HG03565 (cell line): ENCODE results near the gene ENDOV.

ENCODE experiments used
- ATAC-seq: cut with Tn5 transposase; IDR thresholded peaks from one replicate; pipeline ENCODE4 v1.9.1; 2021; ENCODE audit warnings: mild to moderate bottlenecking, moderate library complexity; ENCODE audit not compliant: unreplicated experiment

Gene ENDOV

DNA sequence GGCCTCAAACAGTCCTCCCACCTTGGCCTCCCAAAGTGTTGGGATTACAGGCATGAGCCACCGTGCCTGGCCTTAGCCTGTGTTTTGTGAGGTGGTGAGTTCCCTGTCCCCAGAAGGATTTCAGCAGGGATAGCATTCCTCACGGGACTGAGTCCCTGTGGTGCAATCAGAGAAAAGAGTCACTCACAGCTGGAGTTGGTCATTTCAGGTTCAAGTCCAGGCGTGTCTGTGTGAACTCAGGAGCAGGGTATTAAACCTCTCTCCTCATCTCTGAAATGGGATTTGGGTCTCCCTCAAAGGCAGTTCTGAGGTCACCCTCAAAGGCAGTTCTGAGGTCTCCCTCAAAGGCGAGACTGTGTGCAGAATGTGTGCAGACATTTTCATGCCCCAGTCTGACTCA is 32.8 kb downstream of the ENDOV start:
- ATAC-seq, result no peak

DNA sequence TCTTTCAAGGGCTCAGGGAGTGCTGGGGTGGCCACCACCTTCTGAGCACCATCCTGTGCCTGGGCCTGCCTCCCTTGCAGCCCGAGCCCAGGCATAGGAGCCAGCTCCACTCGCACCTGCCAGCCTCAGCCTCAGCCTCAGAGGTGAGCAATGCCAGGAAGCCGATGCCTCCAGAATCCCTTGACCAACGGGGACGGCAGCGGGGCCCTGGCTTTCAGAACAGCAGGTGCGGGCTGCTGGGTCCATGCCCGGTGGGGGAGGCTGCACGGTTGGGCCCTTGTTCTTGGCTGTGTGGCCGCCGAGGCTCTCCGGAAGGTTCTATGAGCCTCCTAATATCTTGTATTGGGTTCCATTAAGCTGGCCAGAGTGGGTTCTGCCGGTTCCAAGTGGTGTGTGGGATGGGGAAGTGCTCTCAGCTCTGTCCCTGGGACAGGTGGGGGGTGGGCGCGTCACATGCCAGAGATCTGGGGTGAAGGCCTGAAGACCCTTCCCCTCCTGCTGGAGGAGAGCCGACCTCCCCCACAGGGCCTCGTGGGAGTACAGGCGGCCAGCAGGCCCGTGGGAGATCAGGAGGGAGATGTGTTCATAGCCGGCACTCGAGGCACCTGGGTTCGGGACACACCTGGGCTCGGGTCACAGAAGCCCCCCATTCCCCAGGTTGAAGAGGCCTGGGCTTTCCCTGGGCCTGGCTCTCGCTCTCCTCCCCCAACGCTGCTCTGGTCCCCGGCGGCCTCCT is 34.4 kb downstream of the ENDOV start:
- no peak for ATAC-seq

DNA sequence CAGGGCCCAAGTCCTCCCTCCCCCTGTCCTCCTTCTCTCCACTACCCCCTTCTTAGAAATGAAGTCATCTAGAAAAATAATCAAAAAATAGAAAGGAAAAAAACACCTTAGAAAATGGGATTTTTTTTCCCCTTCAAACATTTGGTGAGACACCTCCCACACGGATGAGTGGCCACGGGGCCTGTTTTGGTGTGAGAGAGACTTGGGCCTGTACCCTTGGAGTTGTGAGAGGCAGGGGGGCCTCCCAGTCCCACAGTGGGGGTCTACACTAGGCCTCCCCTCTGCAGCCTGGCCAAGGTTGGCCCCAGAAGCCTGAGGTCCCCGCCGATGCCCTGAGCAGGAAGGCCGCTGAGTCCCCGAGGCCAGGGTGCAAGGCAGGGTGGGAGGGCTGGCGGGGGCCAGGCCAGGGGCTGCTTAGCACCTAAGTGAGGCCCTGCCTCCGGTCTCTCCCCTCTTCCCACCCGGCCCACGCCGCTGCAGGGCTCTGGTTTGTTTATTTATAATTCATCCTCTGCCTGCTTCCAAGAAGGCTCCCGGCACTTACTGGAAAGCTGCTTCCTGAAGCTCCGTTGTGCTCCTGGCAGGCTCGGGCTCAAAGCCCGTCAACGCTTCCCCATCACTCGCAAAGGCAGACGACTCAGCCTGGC is 35.1 kb downstream of the ENDOV start:
- no peak for ATAC-seq

DNA sequence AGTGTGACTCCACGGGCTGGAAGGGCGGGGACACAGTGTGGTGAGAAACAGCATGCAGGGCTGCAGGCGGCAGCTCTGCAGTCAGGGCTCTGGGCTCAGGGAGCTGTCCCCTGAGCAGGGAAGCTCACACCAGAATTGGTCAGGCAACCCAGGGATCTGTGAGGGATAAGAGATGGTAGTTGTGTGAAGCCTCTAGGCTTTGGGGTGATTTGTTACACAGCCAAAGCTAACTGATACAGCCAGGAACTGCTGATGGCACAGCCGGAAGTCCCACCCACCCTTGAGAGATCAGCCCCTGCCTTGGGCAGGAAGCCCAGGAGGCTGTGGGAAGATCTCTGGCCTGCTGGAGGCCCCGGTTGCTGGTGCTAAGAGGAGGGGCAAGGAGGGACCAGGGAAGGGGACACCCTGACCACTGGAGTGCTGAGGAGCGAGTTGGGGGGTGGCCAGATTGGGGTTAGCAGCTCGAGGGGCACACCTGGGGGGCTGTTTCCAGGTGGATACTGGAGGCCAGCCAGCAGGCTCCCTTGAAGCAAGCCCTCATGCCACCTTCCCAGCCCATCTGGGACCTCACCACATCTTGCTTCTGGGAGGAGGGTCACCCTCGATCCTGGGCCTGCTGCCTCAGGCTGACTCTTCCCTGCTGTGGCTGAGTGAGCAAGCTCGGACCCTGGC is 36.3 kb downstream of the ENDOV start:
- no peak for ATAC-seq

DNA sequence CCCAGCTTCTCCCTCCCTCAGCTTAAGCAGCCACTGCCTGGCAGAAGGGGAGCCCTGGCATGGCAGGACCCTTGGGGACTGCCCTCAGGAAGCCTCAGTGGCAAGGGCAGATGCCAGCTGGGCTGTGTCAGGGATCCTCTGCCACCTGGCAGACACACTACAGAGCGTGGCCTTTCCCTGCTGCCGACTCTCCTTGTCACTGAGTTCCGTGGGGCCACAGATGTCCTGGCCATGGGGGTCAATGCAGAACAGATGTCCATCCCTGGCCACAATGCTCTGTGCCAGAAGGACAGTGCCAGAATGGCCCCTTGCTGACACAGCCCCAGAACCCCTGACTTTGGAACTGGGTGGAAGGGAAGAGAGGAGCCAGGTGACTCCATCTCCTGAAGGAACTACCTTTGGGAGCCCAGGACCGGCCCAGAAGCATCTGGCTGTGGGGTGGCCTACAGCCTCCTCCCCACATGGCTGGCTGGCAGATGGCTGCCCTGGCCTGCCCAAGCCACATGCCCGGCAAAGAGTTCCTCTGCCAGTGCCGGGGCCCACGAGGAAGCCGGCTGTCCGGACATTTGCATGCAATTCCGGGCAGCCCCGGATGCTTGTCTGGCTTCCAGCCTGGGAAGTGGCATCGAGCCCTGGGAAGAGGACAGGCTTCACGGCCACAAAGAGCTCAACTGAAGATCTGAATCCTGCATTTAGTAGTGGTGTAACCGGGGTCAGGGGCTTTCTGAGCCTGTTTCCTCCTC is 37.4 kb downstream of the ENDOV start:
- ATAC-seq, result no peak

DNA sequence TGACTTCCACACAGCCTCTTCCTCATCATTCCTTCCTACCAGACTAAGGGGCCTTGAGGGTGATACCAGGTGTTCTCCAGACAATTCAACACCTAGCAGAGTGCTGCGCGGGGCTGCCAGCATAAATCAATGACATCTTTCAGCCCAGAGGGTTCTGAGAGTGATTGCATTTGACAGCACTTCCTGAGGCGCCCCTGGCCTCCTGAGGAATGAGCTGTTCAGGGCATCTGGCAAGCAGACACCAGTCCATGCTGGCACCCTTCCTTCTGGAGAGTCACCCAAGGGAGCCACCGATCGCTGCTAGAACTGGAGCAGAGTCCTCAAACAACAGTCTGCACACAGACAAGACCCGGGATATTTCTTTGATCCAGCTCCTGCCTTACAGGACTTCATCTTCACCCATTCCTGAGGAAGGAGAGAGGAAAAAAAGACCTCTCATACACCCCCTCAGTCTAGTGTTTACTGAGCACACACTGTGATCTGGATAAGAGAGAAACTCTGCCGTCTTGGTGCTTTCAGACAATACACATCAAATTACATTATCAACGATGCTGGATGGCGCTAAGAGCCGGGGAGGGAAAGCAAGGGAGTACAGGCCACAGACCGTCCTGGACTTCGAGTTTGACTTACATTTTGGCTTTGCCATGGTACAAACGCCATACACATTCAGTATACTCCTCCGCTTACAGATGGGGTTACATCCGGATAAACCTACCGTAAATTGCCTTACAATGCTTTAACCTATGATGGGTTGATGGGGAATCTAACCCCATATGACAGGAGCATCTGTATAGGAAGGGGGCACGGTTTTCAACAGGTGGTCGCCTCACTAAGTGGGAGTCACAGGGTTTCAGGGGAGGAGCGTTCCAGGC is 38.4 kb downstream of the ENDOV start:
- ATAC-seq, result no peak

DNA sequence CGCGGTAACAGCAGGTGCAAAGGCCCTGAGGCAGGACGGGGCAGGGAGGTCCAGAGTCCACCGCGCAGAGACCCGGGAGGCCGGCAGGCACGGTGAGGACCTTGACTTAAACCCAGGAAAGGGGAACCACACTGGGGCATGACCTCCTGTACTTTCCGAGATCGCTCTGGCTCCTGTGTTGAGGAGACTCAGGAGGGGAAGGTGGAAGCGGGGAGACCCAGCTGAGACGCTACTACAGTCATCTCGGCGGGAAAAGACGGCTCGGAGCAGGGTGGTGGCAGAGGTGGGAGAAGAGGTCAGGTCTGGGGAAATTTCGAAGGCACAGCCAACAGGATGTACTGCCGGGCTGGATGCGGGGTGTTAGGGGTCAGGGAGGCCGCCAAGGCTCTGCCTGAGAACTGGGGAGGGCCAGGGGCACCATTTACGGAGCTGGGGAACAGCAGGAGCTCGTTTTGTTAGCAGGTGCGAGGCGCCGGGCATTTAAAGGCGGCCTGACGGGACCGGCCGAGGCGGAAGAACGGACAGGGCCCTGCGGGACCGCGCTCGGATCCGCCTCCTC is 39.1 kb downstream of the ENDOV start:
- ATAC-seq, result no peak

DNA sequence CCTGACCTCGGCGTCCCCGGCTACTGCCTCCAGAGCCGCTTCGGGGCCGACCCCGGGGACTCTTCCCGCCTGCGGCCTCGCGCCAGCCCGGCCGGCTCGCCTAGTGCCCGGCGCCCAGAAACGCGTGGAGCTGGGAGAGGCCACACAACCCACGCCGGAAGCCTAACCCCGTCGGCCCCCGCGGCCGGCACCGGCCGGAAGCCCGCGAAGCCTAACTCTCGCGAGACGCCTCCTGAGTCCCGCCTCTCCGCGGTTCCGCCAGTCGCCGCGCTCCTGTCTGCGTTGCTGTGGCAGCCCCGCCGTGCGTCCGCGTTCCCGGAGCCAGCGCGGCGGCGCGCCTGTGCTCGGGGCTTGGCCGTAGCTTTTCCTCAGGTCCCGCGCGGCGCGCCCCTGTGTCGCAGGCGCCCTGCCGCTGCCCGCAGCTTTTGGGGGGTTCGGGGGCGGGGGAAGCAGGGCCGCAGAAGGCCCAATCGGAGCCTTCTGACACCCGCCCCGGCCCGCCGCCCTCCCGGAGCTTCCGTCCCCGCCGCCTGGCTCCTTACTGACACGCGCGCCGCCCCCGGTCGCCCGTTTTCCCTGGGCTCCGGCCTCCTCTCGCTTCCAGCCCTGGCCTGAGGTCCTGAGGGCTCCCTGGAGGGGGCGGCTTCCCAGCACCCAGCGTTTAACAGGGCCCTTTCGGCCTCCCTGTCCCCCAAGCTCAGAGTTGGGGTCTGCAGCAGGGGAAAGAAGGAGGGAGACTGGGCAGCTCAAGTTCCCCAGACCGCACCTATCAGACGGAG is 39.8 kb downstream of the ENDOV start:
- ATAC-seq, result peak; percentile 87

DNA sequence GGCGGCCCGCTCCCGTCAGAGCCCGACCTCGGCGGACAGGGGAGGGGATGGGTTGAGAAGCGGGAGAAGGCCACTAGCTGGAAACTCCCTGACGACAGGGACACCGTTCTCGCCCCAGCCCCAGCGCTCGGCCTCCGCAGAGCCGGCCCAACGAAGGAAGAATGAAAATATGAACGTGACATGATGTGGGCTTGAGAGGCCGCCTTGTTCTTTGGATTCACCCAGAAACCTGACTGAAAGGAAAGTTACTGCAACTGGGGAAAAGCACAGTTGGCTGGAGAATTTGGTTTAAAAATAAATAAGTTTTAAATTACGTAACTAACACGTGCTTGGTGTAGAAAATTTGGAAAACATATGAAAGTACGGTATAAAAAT is 40.4 kb downstream of the ENDOV start:
- ATAC-seq, result peak; percentile 11

DNA sequence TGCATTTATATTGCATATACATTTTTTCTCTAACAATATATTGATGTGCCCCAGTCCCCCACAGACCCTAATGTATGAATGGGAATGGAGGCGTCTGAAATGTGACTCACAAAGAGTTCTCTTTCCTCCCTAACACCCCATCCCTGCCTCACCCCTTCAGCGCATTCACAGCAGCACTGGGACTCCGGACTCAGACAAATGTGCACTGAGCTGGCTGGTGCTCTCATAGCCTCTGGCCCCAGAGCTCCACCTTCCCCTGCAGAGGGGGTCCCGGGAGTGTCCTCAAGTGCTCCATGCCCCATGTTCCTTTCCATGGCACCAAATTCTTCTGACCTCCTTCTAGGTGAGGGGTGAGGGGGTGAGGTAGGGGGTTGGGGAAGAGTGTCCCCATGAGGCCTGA is 40.8 kb downstream of the ENDOV start:
- no peak for ATAC-seq

DNA sequence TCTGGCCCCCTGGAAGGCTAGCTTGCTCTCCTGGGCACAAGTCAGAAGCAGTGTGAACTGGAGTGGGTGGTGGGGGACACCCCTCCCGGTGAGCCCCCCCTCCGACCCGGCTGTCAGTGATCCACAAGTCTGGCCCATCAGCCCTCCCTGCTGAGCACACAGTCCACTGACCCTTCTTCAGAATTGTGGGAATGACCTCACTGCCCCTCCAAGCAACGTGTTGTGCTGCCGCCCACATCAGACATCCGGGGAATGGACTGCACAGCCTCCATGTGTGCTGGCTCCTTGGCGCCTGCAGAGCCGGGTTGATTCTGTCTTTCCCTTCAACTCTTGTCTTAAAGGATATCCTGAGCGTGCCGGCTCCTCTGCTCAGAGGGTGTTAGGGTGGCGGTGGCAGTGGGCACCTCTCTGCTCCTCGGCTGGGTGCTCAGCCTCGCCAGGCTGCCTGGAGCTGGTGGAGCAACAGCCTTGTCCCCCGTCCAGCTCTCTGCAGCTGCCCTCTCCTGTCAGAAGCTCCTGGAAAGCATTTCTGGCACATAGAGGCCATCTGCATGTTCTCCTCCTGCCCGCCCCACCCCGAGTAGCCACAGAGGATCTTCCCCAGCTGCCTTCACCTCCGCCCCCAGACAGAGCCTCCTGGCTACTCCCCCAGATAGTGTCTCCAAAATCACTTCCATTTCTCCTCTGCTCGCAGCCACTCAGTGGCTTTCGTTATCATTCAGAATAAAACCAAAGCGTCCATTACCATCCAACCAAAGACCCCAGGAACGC is 41.7 kb downstream of the ENDOV start:
- no peak for ATAC-seq

DNA sequence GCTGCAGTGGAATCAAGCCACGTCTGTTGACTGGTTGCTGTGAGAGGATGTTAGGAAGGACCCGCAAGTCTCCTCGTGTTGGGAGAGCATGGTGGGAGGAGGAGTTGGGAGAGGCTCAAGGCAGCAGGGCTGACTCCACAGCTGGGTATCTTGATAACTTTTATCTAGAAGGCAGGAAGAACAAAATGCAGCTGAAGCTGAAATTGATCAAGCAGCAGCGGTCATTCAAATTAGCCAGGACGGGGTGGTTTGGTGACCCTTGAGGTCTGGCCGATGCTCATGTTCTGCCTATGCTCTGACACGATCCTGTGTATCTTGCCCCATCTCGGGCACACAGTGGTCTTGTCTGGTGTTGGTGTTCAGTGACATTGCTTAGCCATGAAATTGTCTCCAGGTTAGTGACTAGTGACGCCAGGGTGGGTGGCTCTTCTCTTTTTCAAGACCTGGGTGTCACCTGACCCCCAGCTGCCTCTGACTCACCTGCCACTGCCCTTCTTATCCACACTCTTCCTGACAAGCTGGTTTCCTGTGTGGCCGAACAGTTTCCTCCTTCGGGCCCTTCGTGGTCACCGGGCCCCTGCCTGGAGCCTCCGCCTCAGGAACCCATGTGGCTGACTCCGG is 42.4 kb downstream of the ENDOV start:
- no peak for ATAC-seq

DNA sequence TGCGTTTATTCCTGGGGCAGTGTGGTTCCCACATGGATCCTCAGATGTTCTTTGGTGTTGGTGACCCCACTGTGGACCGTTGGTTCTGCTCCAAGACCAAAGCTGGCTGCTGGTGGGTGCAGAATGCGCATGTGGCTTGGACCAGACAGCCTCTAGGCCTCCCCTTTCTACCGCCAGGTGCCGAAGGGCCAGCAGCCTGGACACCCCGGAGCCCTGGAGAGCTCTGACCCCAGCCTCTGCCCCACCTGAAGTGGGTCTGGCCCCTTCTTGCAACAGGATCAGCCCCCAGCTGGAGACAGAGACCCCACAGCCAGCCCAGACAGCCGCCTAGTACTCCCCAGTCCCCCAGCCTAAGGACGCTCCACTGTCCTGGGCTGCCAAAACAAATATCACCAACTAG is 43.0 kb downstream of the ENDOV start:
- no peak for ATAC-seq

DNA sequence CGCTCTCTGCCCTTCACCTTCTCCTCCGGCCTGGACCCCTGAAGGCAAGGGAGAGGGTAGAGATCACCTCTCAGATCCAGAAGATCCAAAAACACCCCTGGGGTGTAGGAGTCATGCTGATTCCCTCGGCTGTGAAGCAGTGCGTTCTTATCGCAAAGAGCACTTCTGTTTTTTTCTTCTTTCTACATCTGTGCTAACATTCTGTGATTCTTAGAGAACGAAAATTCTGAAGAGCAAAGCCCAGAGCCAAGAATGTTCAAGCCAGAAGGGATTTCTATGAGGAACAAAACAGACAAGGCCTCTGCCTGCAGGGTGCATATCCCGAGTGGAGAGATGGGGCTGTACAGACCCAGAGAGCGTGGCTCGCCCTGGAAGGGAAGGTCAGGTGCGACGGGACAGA is 44.3 kb downstream of the ENDOV start:
- no peak for ATAC-seq

DNA sequence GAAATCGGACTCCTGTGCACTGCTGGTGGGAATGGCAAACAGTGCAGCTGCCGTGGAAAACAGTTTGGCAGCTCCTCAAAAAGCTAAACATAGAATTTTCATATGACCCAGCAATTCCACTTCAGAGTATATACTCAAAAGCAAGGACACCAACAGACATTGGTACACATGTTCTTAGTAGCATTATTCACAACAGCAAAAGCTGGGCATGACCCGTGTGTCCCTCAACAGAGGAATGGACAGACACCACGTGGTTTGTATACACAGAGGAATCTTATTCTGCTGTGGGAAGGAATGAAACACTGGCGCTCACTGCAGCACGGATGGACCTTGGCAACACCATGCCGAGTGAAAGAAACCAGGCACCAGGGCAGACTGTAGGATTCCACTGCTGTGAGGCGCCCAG is 45.5 kb downstream of the ENDOV start:
- ATAC-seq, result no peak

DNA sequence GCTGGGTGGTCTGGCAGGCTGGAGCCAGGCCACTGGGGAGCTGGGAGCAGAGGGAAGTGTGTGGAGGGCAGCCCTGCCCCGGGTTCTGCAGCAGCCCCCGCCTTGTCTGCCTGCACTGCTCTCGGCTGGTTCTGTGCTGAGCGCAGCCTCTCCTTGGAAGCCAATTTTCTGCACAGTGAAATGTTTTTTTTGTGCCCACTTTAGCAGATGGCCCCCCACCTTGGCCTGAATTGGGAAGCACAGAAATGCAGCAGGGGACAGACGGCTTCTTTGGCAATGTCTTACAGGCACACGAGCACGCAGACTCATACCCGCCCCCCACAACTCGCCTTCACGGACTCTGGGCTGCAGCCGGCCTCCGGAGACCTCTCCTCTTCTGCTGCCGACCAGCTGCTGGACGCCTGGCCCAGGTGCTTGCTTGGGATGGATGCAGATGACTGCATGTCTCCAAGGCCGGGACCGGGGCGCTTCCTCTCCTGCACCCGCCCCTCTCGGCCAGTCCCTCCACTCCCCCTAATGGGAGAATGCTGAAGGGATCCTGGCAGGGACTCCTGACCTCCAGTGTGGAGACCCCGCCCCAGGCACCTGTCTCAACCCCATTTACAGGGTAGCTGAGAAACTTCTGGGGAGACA is 46.7 kb downstream of the ENDOV start:
- no peak for ATAC-seq

DNA sequence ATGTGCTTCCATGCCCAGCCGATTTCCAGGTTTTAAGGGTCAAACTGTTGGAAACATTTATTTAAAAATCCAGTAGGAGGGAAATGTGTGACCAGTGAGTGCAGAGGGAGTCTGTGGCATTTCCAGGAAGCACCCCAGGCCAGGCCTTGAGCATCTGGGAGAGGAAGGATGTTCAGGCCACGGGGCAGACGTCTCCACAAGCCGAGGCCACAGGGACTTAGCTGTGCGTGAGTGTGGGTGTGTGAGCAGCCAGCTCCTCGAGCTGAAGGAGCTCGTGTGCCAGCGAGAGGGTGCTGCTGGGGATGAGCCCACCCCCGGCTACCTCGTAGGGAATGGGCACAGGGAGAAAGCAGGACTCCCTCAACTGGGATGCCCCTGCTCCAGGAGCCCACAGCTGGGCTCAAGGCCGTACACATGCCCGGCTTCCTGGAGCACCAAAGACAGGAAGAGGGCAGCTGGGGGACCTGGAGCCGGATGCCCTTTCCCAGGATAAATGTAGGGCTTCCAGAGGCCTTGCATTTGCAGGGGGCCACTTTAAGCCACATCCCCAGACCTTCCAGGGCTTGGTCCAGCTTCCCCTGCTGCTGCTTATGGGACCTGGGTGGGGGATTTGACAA is 48.9 kb downstream of the ENDOV start:
- no peak for ATAC-seq
